ENCODE measurements around the gene PRELID2.

DNA sequence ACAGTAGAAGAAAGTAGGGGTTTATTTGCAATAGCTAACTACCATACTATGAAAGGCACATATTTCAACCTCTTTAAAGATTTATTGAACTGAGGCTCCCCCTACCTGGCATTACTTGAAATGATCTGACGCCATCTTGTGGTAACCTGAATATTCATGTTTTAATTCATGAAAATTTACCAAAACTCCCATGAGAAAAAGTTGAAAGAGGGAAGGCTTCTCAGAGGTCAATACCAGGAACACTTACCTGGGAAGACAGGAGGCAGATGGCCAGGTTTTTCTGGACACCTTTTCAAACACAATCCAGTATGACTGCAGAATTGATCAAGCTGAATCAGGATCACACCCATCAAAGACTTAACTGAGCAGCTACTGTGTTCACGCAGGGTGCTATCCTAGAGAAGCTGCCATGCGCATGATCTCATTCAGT lies 9.4 kb downstream of the PRELID2 start:
- TF ChIP-seq GATA2 (IDR thresholded peaks at IDR 0.05; ENCODE audit: low read depth, low read length) (no peak), GATA3 (IDR thresholded peaks at IDR 0.05; ENCODE audit: low read depth, low read length) (no peak)
